WTC11 (cell line): ENCODE measurements around the gene NKAP.

Source experiments
- ATF2 ChIP-seq: sonication (generic); formaldehyde crosslinking; IDR thresholded peaks from 2 replicates; pipeline ENCODE4 v1.8.1; 2022; ENCODE audit warnings: low read depth, missing genetic modification reagents, borderline replicate concordance
- CBFB ChIP-seq: sonication (generic); formaldehyde crosslinking; IDR thresholded peaks from 2 replicates; pipeline ENCODE4 v1.8.1; 2022; ENCODE audit warnings: mild to moderate bottlenecking, low read depth, missing genetic modification reagents
- CTCF ChIP-seq: fragments of 200-600 bp; IDR thresholded peaks from 2 replicates; pipeline ENCODE4 v1.8.0; 2022; ENCODE audit warnings: antibody characterized with exemption
- ETV6 ChIP-seq: sonication (generic); formaldehyde crosslinking; IDR thresholded peaks from 2 replicates; pipeline ENCODE4 v1.8.1; 2022; ENCODE audit warnings: mild to moderate bottlenecking, missing genetic modification reagents
- SP1 ChIP-seq: sonication (generic); formaldehyde crosslinking; conservative IDR thresholded peaks from 2 replicates; pipeline ENCODE4 v1.8.1; 2022; ENCODE audit warnings: missing genetic modification reagents
- ZNF416 ChIP-seq: fragments of 250-450 bp; sonication (Bioruptor Pico); IDR thresholded peaks from 2 replicates; pipeline ENCODE4 v1.9.0; 2021; ENCODE audit warnings: mild to moderate bottlenecking, inconsistent platforms
- TF ChIP-seq, protein P1 (sequence below): fragments of 250-450 bp; sonication (Bioruptor Pico); IDR thresholded peaks from 2 replicates; pipeline ENCODE4 v2.1.2; 2022; ENCODE audit warnings: mild to moderate bottlenecking, moderate library complexity

GRCh38 chrX:119878740-119879139 lies 64.8 kb downstream of the NKAP start:
- TF ChIP-seq ZNF416: no peak
- no peak for TF ChIP-seq CTCF
- no peak for TF ChIP-seq ETV6
- no peak for TF ChIP-seq SP1 (CRISPR knock-in tag)
- TF ChIP-seq CBFB: no peak
- TF ChIP-seq ATF2 (CRISPR knock-in tag): no peak
- TF ChIP-seq, protein P1, sequence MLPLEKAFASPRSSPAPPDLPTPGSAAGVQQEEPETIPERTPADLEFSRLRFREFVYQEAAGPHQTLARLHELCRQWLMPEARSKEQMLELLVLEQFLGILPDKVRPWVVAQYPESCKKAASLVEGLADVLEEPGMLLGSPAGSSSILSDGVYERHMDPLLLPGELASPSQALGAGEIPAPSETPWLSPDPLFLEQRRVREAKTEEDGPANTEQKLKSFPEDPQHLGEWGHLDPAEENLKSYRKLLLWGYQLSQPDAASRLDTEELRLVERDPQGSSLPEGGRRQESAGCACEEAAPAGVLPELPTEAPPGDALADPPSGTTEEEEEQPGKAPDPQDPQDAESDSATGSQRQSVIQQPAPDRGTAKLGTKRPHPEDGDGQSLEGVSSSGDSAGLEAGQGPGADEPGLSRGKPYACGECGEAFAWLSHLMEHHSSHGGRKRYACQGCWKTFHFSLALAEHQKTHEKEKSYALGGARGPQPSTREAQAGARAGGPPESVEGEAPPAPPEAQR: no peak
